ENCODE results near the gene ZDHHC3. TPM values are rescaled to one million over a fixed set of nuclear protein-coding genes. Genes with fewer than 3 reads are reported as not detected.

ZDHHC3 gene
- total and polyA plus RNA-seq, 4 donors, result 15.4 to 43.0 (median 24.4) TPM

GRCh38 chr3:44952689-44953088 is 23.3 kb downstream of the ZDHHC3 start:
- TF ChIP-seq MAX (IDR thresholded peaks at IDR 0.05) (no peak), EGR1 (IDR thresholded peaks at IDR 0.05; ENCODE audit: low read depth in 2 of 2) (no peak), RAD21 (IDR thresholded peaks at IDR 0.05) (no peak), NR2F2 (IDR thresholded peaks at IDR 0.05) (no peak), YY1 (IDR thresholded peaks at IDR 0.05) (no peak), GABPA (IDR thresholded peaks at IDR 0.05 in 1 of 2, conservative IDR thresholded peaks at IDR 0.05 in 1 of 2) (no peak), RXRA (IDR thresholded peaks at IDR 0.05) (no peak), REST (IDR thresholded peaks at IDR 0.05) (no peak), HNF4G (IDR thresholded peaks at IDR 0.05) (no peak), JUND (IDR thresholded peaks at IDR 0.05) (no peak), TAF1 (conservative IDR thresholded peaks at IDR 0.05) (no peak), CTCF (IDR thresholded peaks at IDR 0.05; ENCODE audit: low read depth, low read length, missing input control) (no peak), FOXA1 (IDR thresholded peaks at IDR 0.05) (no peak)
- DNase-seq (ENCODE audit: low spot score), result no peak
- H3K27ac ChIP-seq (ENCODE audit: low read depth in 1 of 2, low read length in 2 of 2), result no peak overlapping the region
- WGBS, result 97% methylated on average over 3 of the region's 3 CpGs
- H3K36me3 ChIP-seq (ENCODE audit: control insufficient read depth in 4 of 4, insufficient read depth in 3 of 4, low read depth in 1 of 4, low read length in 3 of 4), result peaks cover 0 to 9% (median 2%) of the 10 kb centered on the region in 4 donors
- H3K9ac ChIP-seq (ENCODE audit: low read depth in 1 of 2, low read length in 2 of 2), result no peak overlapping the region
- no peaks in the 10 kb centered on the region for H3K27me3 ChIP-seq (ENCODE audit: control insufficient read depth in 4 of 4, insufficient read depth in 4 of 4, low read length in 3 of 4)
- no peak overlapping the region for H3K4me3 ChIP-seq (ENCODE audit: low read depth in 1 of 3, low read length in 3 of 3)
- no peaks in the 10 kb centered on the region for H3K4me1 ChIP-seq (ENCODE audit: control insufficient read depth in 4 of 4, insufficient read depth in 4 of 4, low read length in 3 of 4)
- H3K9me3 ChIP-seq (ENCODE audit: control insufficient read depth in 4 of 4, low read length in 3 of 4), result no peaks in the 10 kb centered on the region

- peaks cover 0 to 11% (median 4%) of the 10 kb centered on the region in 4 donors for H3K36me3 ChIP-seq (ENCODE audit: control insufficient read depth in 4 of 4, insufficient read depth in 3 of 4, low read depth in 1 of 4, low read length in 3 of 4)
- 95% methylated on average over 2 of the region's 2 CpGs for WGBS
Measured at GRCh38 chr3:44950275-44950734, 25.7 kb downstream of the ZDHHC3 start.

More at GRCh38 chr3:44950275-44950734, 25.7 kb downstream of the ZDHHC3 start:
- Histone ChIP-seq H3K4me3 (ENCODE audit: low read depth in 1 of 3, low read length in 3 of 3) (no peak overlapping the region), H3K4me1 (ENCODE audit: control insufficient read depth in 4 of 4, insufficient read depth in 4 of 4, low read length in 3 of 4) (no peaks in the 10 kb centered on the region), H3K27ac (ENCODE audit: low read depth in 1 of 2, low read length in 2 of 2) (no peak overlapping the region), H3K9ac (ENCODE audit: low read depth in 1 of 2, low read length in 2 of 2) (no peak overlapping the region), H3K27me3 (ENCODE audit: control insufficient read depth in 4 of 4, insufficient read depth in 4 of 4, low read length in 3 of 4) (no peaks in the 10 kb centered on the region), H3K9me3 (ENCODE audit: control insufficient read depth in 4 of 4, low read length in 3 of 4) (no peaks in the 10 kb centered on the region)
- DNase-seq (ENCODE audit: low spot score), result no peak
- TF ChIP-seq HNF4G (IDR thresholded peaks at IDR 0.05) (no peak), NR2F2 (IDR thresholded peaks at IDR 0.05) (no peak), HNF4A (conservative IDR thresholded peaks at IDR 0.05) (no peak), REST (IDR thresholded peaks at IDR 0.05) (no peak), FOXA2 (IDR thresholded peaks at IDR 0.05) (no peak), CTCF (IDR thresholded peaks at IDR 0.05; ENCODE audit: low read depth, low read length, missing input control) (no peak), GABPA (IDR thresholded peaks at IDR 0.05 in 1 of 2, conservative IDR thresholded peaks at IDR 0.05 in 1 of 2) (no peak), SP1 (IDR thresholded peaks at IDR 0.05) (no peak), TAF1 (conservative IDR thresholded peaks at IDR 0.05) (no peak), RXRA (IDR thresholded peaks at IDR 0.05) (no peak)

All from liver (tissue), 9 donors.